Measurements from ENCODE around the gene KCNJ15. TPM values are rescaled to one million over a fixed set of nuclear protein-coding genes. Genes with fewer than 3 reads are reported as not detected.

The KCNJ15 gene
- total RNA-seq, 1 donor, result 10.1 TPM

DNA sequence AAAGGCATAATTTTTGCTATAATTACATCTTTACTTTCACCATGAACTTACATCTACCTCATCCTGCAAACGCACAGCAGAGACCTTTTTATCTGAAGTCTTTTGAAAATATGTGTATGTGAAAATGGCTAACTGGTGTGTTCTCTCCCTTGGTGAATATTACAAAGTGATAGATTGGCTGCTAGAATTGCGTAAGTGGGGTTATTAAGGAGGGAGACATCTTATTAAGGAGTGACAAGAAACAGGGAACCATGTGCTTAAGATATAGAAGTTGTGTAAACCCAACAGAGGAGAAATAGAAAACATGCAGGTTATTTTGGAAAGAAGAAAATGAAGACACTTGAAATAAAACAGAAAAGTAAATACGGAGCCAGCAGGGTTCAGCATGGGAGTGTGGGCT, 7.8 kb downstream of the KCNJ15 start:
- no peaks in the 10 kb centered on the region for H3K9me3 ChIP-seq (ENCODE audit: low read depth, low read length)
- H3K4me3 ChIP-seq (ENCODE audit: insufficient read depth, low read length), result no peak overlapping the region
- H3K4me2 ChIP-seq (ENCODE audit: insufficient read depth, low read length), result no peak overlapping the region
- no peak for TF ChIP-seq CTCF (IDR thresholded peaks at IDR 0.05; ENCODE audit: extremely low read depth, low read depth, low read length)
- H3K27me3 ChIP-seq (ENCODE audit: insufficient read depth, low read length), result no peaks in the 10 kb centered on the region
- H3K36me3 ChIP-seq (ENCODE audit: insufficient read depth, low read length), result no peaks in the 10 kb centered on the region
- peaks cover 60% of the 10 kb centered on the region for H3K4me1 ChIP-seq (ENCODE audit: insufficient read depth, low read length)
- H4K20me1 ChIP-seq (ENCODE audit: insufficient read depth, low read length), result no peaks in the 10 kb centered on the region
- no peak overlapping the region for H2AFZ ChIP-seq (ENCODE audit: low read length)
- H3K27ac ChIP-seq (ENCODE audit: low read depth, low read length), result peak overlapping the region; percentile 93
- H3K79me2 ChIP-seq (ENCODE audit: insufficient read depth, low read length), result no peaks in the 10 kb centered on the region
- no peak for DNase-seq (ENCODE audit: insufficient read length, low spot score, missing footprints)

DNA sequence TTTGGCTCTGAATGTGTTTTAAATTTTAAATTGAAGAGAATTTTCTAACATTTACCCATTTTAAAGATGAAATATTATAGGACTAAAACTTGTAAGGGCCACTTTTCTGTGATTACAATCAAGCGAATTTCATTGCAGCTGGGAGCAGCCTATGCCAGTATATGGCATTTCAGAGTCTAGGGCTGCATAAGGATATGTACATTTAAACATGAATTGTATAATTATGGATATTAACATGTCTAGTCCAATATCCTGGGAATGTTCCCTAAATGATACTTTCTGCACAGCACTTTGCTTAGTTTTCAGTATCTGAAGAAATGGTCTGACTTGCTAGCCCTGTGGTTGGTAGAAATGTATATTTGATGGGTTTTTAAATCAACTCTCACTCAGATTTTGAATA, 8.4 kb downstream of the KCNJ15 start:
- Histone ChIP-seq H3K4me2 (ENCODE audit: insufficient read depth, low read length) (no peak overlapping the region), H3K4me1 (ENCODE audit: insufficient read depth, low read length) (peaks cover 60% of the 10 kb centered on the region), H3K27ac (ENCODE audit: low read depth, low read length) (no peak overlapping the region), H3K79me2 (ENCODE audit: insufficient read depth, low read length) (no peaks in the 10 kb centered on the region), H3K9me3 (ENCODE audit: low read depth, low read length) (no peaks in the 10 kb centered on the region), H3K4me3 (ENCODE audit: insufficient read depth, low read length) (no peak overlapping the region), H3K36me3 (ENCODE audit: insufficient read depth, low read length) (no peaks in the 10 kb centered on the region), H2AFZ (ENCODE audit: low read length) (no peak overlapping the region), H4K20me1 (ENCODE audit: insufficient read depth, low read length) (no peaks in the 10 kb centered on the region), H3K27me3 (ENCODE audit: insufficient read depth, low read length) (no peaks in the 10 kb centered on the region)
- DNase-seq (ENCODE audit: insufficient read length, low spot score, missing footprints), result no peak
- TF ChIP-seq CTCF (IDR thresholded peaks at IDR 0.05; ENCODE audit: extremely low read depth, low read depth, low read length), result no peak

DNA sequence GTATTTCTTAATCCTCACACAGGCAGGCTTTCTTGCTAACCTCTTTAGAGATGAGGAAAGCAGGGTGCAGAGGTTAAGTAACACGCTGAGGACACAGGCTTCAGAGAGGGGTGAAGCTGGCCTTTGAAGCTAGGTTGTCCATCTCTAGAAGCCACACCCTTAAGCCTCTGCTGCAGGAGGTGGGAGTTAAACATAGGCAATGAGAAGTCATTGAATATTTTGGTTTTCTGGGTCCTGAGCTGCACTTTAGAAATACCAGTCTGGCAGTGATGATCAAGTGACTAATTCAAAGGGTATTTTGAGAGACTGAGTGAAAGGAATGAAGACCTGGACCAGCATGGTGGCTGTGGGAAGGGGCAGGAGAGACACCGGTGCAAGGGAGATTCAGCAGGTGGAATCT, 9.9 kb downstream of the KCNJ15 start:
- Histone ChIP-seq H3K27ac (ENCODE audit: low read depth, low read length) (peak overlapping the region; percentile 87), H2AFZ (ENCODE audit: low read length) (peak overlapping the region; percentile 56), H3K27me3 (ENCODE audit: insufficient read depth, low read length) (no peaks in the 10 kb centered on the region), H3K36me3 (ENCODE audit: insufficient read depth, low read length) (no peaks in the 10 kb centered on the region), H3K4me3 (ENCODE audit: insufficient read depth, low read length) (peak overlapping the region; percentile 15), H3K9me3 (ENCODE audit: low read depth, low read length) (no peaks in the 10 kb centered on the region), H3K79me2 (ENCODE audit: insufficient read depth, low read length) (no peaks in the 10 kb centered on the region), H4K20me1 (ENCODE audit: insufficient read depth, low read length) (no peaks in the 10 kb centered on the region), H3K4me2 (ENCODE audit: insufficient read depth, low read length) (peak overlapping the region; percentile 70), H3K4me1 (ENCODE audit: insufficient read depth, low read length) (peaks cover 58% of the 10 kb centered on the region)
- no peak for TF ChIP-seq CTCF (IDR thresholded peaks at IDR 0.05; ENCODE audit: extremely low read depth, low read depth, low read length)
- DNase-seq (ENCODE audit: insufficient read length, low spot score, missing footprints), result peak; percentile 3

GRCh38 chr21:38267136-38267755, 10.5 kb downstream of the KCNJ15 start:
- H3K9me3 ChIP-seq (ENCODE audit: low read depth, low read length), result no peaks in the 10 kb centered on the region
- H4K20me1 ChIP-seq (ENCODE audit: insufficient read depth, low read length), result no peaks in the 10 kb centered on the region
- peaks cover 53% of the 10 kb centered on the region for H3K4me1 ChIP-seq (ENCODE audit: insufficient read depth, low read length)
- H3K27ac ChIP-seq (ENCODE audit: low read depth, low read length), result peak overlapping the region; percentile 87
- no peaks in the 10 kb centered on the region for H3K36me3 ChIP-seq (ENCODE audit: insufficient read depth, low read length)
- peak overlapping the region; percentile 15 for H3K4me3 ChIP-seq (ENCODE audit: insufficient read depth, low read length)
- H3K79me2 ChIP-seq (ENCODE audit: insufficient read depth, low read length), result no peaks in the 10 kb centered on the region
- H2AFZ ChIP-seq (ENCODE audit: low read length), result peak overlapping the region; percentile 56
- no peak for TF ChIP-seq CTCF (IDR thresholded peaks at IDR 0.05; ENCODE audit: extremely low read depth, low read depth, low read length)
- no peaks in the 10 kb centered on the region for H3K27me3 ChIP-seq (ENCODE audit: insufficient read depth, low read length)
- H3K4me2 ChIP-seq (ENCODE audit: insufficient read depth, low read length), result peak overlapping the region; percentile 70
- peak; percentile 49 for DNase-seq (ENCODE audit: insufficient read length, low spot score, missing footprints)

All from osteoblast (primary cell).